ENCODE data around the gene INTS1. TPM values are rescaled to one million over a fixed set of nuclear protein-coding genes. Genes with fewer than 3 reads are reported as not detected.

Gene INTS1
- total RNA-seq, 4 donors from 2014 or later = 45.9 to 70.6 (median 60.3) TPM

DNA sequence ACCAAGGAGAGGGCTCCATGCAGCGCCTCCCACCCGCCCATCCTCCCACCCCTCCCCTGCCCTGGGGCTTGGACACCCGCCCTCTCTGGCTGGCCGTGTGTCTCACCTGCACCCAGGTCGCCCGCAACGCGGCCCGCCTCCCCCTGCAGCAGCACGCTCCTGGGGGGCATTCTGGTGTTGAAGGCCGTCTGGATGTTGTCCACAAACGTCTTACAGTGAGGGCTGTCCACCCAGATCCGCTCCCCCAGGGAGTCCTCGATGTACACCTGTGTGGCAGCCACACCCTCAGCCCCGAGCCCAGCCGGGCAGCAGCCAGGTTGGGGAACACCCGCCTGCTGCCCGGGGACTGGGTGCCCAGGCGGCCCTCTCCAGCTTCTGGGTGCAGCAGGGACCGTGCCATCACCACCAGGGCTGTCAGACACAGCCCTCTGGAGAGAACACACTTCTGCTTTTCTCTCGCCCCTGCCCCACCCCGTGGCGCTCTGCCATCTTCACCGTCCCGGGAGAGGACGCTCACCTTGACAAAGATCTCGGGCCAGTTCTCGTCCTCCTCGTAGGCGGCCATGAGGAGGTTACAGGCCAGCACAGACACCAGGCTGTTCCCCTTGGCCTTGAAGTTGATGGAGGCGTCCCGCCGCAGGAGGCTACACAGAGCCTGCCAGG, 4.7 kb downstream of the INTS1 start:
- intact Hi-C loops (cut with DNase I; ENCODE audit: low total_unique reads) = no loop called here
- no peak for DNase-seq (ENCODE audit: low spot score in 2 of 2)
- WGBS, 2 donors = 82% methylated on average over 25 to 27 of the region's 33 CpGs

GRCh38 chr7:1498370-1499305, 5.6 kb downstream of the INTS1 start:
- TF ChIP-seq CTCF (IDR thresholded peaks at IDR 0.05) (no peak), POLR2A (IDR thresholded peaks at IDR 0.05) (no peak)
- intact Hi-C loops (cut with DNase I; ENCODE audit: low total_unique reads) = no loop called here
- no peak overlapping the region for H3K4me3 ChIP-seq (ENCODE audit: low read depth, poor library complexity, severe bottlenecking)
- DNase-seq (ENCODE audit: low spot score in 2 of 2) = no peak
- 92 to 94% methylated on average over 45 to 56 of the region's 62 CpGs for WGBS, 2 donors

More for the DNA sequence above, 4.7 kb downstream of the INTS1 start:
- TF ChIP-seq CTCF (IDR thresholded peaks at IDR 0.05) (no peak), POLR2A (IDR thresholded peaks at IDR 0.05) (no peak)
- H3K4me3 ChIP-seq (ENCODE audit: low read depth, poor library complexity, severe bottlenecking) = no peak overlapping the region

DNA sequence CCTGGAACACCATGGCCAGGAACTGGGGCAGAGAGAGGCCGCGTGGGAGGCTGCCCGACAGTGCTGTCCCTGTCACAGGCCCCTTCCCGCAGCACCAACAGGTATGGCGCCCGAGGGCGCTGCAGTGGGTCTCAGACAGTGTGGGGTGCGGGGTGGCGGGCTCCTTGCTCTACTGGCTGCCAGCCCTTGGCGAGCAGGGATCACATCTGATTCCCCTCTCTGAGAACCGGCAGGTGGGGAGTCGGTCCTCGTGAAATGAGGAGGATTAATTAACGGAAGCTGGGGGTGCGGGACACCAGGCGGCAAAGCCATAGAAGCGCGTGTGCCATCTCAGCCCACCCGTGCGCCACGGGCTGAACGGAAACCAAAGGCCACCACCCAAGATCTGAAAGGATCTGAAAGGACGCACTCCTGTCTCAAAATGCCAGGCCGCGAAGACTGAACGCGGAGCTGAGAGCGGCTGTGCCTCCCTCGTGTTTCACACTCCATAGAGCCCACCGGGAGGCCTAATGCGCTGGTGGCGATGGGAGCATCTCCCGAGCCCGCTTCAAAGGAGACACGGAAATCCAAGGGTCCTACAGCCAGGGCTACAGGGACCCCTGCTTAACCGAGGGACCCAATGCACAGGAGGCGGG, 6.8 kb downstream of the INTS1 start:
- 89% methylated on average over 31 to 37 of the region's 37 CpGs for WGBS, 2 donors
- intact Hi-C loops (cut with DNase I; ENCODE audit: low total_unique reads) = no loop called here
- no peak for TF ChIP-seq POLR2A (IDR thresholded peaks at IDR 0.05)
- no peak for TF ChIP-seq CTCF (IDR thresholded peaks at IDR 0.05)
- no peak for DNase-seq (ENCODE audit: low spot score in 2 of 2)
- no peak overlapping the region for H3K4me3 ChIP-seq (ENCODE audit: low read depth, poor library complexity, severe bottlenecking)

DNA sequence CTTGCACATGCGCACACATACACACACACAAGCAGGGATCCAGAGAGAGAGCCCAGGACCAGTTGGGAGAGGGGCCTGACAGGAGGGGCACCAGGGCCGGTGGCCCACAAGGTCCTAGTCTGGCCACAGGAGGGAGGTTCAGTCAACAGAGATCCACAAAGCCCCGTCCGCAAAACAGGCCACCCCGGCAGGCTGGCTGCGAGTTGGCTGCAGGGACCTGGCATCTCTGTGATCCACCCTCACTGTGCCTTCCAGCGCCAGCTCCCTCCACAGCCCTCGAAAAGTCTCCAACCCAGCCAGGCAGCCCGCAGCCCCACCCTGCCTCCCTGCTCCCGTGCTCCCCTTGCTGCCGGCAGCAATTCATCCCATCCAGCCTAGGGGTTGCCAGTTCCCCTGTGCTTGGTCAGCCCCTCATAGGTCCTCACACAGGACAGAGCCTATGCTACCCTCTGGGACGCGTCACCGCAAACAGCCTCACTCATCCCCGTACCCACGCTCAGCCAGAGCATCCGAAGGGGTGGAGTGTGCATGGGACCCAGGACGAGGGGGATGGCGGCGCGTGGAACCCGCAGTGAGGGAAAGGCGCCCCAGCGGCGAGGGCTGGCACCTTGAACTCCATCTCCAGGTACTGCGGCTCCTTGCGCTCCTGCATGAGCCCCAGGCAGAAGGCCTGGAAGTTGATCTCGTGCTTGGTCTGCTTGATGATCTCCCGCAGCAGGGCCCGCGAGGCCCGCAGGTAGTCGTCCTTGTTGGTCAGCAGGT, 7.5 kb downstream of the INTS1 start:
- 91 to 95% methylated on average over 28 to 33 of the region's 33 CpGs for WGBS, 2 donors
- TF ChIP-seq POLR2A (IDR thresholded peaks at IDR 0.05) = no peak
- no peak for TF ChIP-seq CTCF (IDR thresholded peaks at IDR 0.05)
- H3K4me3 ChIP-seq (ENCODE audit: low read depth, poor library complexity, severe bottlenecking) = no peak overlapping the region
- intact Hi-C loops (cut with DNase I; ENCODE audit: low total_unique reads) = no loop called here
- DNase-seq (ENCODE audit: low spot score in 2 of 2) = no peak

DNA sequence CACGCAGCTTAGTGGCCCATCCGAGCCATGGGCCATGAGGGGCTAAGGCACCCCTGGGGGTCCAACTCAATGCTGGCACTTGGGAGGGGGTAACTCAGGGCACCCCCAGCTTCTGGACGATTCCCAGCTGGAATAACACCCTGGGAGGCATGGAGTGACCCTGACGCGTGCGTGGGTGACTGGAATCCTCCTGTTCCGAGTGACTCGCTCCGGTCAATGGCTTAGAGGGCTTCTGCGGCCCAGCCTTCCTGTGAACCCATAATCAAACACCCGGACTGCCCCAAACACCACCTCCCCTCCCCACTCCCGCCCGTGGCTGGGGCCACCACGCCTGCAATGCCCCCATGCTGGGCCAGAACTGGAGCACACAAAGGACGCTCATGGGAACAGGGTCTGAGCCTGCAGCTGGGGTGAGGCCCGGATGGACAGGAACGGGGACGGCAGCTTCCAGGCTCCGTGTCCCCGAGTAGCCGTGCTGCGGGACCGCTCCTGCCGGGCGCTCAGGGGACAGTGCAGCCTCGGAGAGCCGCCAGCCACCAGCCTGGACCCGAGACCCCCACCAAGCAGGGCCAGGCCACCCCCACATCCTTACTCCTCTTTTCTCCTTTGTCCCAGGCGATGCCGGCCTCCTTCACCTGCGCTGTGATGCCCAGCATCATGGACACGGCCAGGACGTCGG, 8.5 kb downstream of the INTS1 start:
- no peak for TF ChIP-seq POLR2A (IDR thresholded peaks at IDR 0.05)
- no peak for TF ChIP-seq CTCF (IDR thresholded peaks at IDR 0.05)
- no peak for DNase-seq (ENCODE audit: low spot score in 2 of 2)
- H3K4me3 ChIP-seq (ENCODE audit: low read depth, poor library complexity, severe bottlenecking) = no peak overlapping the region
- intact Hi-C loops (cut with DNase I; ENCODE audit: low total_unique reads) = no loop called here
- WGBS, 2 donors = 89 to 91% methylated on average over 16 to 34 of the region's 34 CpGs
